HG02678 (cell line): ENCODE data around the gene PLCH1.

Experiments
- ATAC-seq: cut with Tn5 transposase; IDR thresholded peaks from one replicate; pipeline ENCODE4 v1.9.1; 2021; ENCODE audit warnings: mild to moderate bottlenecking, moderate library complexity; ENCODE audit not compliant: unreplicated experiment

Gene PLCH1

GRCh38 chr3:155744626-155745324, at the start of gene PLCH1:
Gene PLCH1, minus strand, starts transcription at chr3:155745071. Its CDS starts 40,847 bp downstream, at chr3:155704224.
- peak; percentile 63 for ATAC-seq

GRCh38 chr3:155792532-155792931, 47.7 kb upstream of the PLCH1 start:
- no peak for ATAC-seq

GRCh38 chr3:155791190-155791589, 46.3 kb upstream of the PLCH1 start:
- no peak for ATAC-seq

GRCh38 chr3:155790272-155790925, 45.5 kb upstream of the PLCH1 start:
- no peak for ATAC-seq

- ATAC-seq, result no peak
These were observed 40.9 kb upstream of the PLCH1 start for GRCh38 chr3:155785662-155786295.

- no peak for ATAC-seq
These were observed 37.6 kb upstream of the PLCH1 start for GRCh38 chr3:155782390-155782953.

GRCh38 chr3:155780291-155780690, 35.4 kb upstream of the PLCH1 start:
- no peak for ATAC-seq

- ATAC-seq, result no peak
These were observed 33.6 kb upstream of the PLCH1 start for GRCh38 chr3:155778462-155778861.

GRCh38 chr3:155772801-155773200, 27.9 kb upstream of the PLCH1 start:
- no peak for ATAC-seq

GRCh38 chr3:155771126-155771525, 26.3 kb upstream of the PLCH1 start:
- no peak for ATAC-seq

GRCh38 chr3:155766206-155766605, 21.3 kb upstream of the PLCH1 start:
- ATAC-seq, result no peak

GRCh38 chr3:155763870-155764463, 19.1 kb upstream of the PLCH1 start:
- no peak for ATAC-seq

- ATAC-seq, result no peak
These were observed 15.8 kb upstream of the PLCH1 start for GRCh38 chr3:155760653-155761052.

- ATAC-seq, result no peak
These were observed 12.7 kb upstream of the PLCH1 start for GRCh38 chr3:155757577-155757976.

- peak; percentile 50 for ATAC-seq
These were observed 8.3 kb upstream of the PLCH1 start for GRCh38 chr3:155753038-155753639.

GRCh38 chr3:155748611-155749365, 3.9 kb upstream of the PLCH1 start:
- ATAC-seq, result no peak

GRCh38 chr3:155747946-155748290, 3.0 kb upstream of the PLCH1 start:
- ATAC-seq, result no peak

GRCh38 chr3:155747286-155747945, 2.5 kb upstream of the PLCH1 start:
- no peak for ATAC-seq

- ATAC-seq, result no peak
These were observed 1.8 kb upstream of the PLCH1 start for GRCh38 chr3:155746703-155747102.
